Lung microvascular endothelial cell (primary cell): ENCODE data around the gene GAS6. TPM values are rescaled to one million over a fixed set of nuclear protein-coding genes. Genes with fewer than 3 reads are reported as not detected.

Source experiments
- DNase-seq, 2 donors: peaks; one replicate each; pipeline versions ENCODE4 v3.0.0 to v3.0.0-alpha.2; 2010; ENCODE audit warnings: low read depth in 2 of 2
- total RNA-seq: library from RNA; depleted of rRNA; stranded (reverse); fragments of >200 nt; gene quantifications from 2 replicates; pipeline ENCODE4 v1.2.1, GENCODE V29; 2014

Gene GAS6
- total RNA-seq, 1 donor from 2014 or later, result 130 TPM

DNA sequence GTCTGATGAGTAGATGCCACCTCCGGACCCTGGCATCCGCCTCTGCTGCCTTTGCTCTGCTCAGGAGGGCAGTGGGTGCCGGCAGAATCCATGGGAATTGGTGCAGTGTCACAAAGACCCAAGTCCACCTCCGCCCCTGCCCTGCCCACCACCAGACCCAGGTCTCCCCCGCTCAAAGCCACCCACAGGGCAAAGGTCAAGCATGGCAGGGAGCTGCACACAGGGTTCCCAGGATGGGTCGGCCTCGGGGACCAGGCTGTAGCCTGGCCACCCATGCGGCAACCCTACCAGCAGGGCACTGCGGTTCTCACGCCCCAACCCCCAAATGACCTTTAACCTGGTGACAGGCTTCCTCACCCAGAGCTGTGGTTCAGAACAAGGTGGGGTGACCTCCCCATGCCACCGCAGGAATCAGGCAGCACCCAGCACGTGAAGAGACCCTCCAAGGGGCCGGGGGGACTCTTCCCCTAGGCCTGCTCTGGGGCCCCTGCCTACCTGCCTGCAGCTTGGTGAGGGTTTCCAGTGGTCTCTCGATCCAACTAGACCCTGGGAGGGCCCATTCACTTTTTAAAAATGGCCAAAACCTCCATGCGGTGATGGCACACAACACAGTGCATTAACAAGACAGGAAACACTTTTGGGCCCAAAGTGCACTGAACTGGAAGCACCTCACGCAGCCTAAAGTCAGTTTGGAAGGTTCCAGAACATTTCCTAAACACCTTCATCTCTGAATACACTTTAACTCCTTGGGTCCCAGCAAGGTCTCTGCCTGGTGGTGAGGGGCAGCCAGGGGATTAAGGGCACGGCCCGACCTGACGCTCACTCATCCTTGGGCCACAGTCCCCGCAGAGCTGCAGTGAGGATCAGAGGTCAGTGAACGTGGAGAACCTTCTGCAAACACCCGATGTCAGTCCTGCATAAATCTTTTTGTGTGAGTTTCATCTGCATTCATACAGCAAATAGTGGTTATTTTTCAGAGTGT, 11.0 kb downstream of the GAS6 start:
- no peak for DNase-seq

DNA sequence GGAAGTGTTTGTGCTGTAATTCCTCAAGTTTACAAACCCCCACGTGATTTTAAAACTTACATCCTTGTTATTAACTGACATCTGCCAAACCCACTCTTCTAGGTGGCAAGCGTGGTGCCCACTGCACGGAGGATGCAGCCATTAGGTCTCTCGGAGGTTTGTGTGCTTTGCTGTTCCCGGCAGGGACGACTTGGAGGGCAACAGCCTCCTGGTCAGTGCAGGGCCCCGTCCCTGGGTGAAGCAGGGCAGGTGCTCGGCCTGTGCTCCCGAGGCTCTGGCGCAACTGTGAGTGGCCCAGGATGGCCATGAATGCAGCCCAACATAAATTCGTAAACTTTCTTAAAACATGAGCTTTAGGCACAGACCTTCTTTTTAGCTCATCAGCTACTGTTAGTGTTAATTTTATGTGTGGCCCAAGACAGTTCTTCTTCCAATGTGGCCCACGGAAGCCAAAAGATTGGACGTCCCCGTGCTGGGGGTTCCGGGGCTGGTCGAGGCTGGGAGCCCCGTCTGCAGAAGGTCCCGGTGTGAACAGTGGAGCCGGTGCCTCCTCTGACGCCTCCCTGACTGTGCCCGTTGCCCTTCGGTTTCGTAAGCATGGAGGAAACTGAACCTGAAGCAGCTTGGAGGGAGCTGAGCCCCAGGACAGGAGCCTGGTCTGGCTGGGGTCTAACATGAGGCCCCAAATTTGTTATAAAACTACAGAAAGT, 11.9 kb downstream of the GAS6 start:
- no peak for DNase-seq

DNA sequence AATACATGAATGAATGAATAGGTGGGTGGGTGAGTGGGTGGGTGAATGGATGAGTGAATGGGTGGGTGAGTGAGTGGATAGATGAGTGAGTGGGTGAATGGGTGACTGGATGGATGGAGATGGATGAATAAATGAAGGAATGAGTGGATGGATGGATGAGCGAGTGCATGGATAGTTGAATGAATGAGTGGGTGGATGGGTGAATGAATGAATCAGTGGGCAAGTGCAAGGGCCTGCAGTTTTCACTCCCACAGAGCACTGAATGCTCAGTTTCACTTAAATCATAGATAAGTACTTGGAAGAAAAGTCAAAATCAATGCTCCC, 12.4 kb downstream of the GAS6 start:
- no peak for DNase-seq

DNA sequence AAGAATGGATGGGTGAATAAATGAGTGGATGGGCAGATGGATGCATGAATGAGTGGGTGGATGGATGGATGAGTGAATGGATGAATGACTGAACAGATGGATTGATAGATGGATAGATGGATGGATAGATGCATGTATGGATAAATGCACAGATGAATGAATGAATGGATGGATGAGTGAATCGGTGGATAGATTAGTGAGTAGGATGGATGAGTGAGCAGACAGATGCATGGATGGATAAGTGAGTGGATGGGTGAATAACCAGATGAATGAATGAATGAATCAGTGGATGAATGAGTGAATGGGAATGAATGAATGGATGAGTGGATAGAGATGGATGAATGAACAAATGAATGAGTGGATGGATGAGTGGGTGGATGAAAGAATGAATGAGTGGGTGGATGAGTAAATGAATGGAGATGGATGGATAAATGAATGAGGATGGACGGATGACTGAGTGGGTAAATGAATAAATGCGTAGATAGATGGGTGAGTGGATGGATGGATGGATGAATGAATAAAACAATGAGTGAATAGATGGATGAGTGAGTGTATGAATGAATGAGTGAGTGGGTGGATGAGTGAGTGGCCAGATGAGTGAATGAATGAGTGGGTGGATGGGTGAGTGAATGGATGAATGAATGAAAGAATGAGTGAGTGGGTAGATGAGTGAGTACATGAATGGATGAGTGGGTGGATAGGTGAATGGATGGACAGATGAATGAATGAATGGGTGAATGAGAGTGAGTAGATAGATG, 13.0 kb downstream of the GAS6 start:
- DNase-seq, result no peak

DNA sequence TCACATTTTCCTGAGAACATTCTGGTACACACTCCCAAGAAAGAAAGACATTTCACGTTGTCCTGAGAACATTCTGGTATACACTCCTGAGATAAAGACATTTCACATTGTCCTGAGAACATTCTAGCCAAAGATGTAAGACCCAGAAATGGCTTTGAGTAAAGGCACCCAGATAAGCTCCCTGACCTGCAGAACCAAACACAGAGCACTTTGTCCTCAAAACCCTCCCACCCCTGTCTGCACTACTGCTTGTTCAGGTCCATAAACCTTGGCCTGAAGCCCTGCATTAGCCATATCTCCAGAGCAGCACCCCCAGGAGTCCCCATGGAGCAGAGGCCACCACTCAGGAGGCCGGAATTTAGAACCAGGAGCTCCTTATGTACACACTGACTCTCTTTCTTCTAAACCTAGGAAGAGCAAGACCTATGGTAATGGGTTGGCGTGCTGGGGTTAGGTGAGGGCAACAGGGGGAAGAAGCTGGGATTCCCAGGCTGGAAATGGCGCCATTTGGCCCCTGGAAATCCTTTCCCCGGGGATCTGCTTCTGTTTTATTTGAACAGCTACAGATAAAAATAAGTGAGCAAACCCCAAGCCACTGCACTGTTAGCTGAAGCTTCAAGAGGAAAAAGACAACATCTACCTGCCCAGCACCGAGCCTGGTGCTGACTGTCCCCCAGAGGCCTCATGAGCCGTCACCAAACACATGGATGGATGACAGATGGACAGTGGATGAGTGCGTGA, 13.7 kb downstream of the GAS6 start:
- no peak for DNase-seq

DNA sequence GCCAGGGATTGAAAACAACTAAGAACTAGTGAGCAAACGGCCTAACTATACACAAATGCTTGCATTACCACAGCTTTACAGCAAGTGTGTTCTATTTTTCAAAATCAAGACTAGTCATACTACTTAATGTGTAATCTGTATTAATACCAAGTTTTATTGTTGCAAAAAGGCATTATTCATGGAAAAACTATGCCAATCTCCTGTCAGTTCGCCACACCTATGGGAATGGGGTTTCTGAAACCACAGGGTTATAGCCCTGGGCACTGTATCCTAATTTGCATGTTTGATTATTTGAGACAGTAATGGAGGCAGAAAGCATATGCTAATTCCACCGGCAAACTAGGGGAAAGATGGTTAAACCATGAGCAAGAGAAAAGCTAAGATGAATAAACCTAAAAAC, 14.3 kb downstream of the GAS6 start:
- no peak for DNase-seq

DNA sequence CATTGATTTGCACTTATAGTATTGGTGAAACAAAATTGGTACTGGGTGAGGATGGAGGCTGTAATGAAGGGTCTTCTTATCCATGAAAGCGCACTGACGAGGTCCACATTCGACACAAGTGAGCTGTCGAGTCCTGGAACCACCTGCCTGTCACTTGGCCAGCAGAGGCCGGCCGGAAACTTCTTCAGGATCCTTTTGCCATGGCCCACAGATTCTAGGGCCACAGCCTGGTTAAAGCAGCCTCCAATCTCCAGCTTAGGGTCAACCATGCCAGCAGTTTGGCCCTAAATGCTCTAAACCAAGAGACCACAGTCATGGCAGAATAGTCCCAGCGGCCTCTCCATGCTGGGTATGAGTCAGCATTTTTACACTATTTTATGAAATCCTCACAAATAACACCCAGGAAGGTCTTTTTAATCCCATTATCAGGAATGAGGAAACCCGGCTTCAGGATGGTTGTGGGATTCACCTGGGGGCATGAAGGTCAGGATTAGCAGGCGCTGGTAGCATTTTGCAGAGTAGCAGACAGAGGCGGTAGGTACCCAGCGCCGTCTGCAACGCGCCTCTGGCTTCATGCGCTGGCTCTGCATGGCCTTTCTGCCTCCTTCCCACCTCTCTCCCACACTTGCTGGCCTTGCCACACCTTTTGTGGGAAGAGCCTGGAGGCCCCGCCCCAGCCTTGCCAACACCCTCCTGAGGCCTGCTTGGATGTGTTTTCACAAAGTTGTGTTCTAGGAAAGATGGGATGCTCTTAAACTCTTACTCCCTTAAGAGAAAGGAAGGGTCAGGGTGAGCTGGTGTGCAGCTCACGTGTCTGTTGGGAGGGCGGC, 15.2 kb downstream of the GAS6 start:
- no peak for DNase-seq

DNA sequence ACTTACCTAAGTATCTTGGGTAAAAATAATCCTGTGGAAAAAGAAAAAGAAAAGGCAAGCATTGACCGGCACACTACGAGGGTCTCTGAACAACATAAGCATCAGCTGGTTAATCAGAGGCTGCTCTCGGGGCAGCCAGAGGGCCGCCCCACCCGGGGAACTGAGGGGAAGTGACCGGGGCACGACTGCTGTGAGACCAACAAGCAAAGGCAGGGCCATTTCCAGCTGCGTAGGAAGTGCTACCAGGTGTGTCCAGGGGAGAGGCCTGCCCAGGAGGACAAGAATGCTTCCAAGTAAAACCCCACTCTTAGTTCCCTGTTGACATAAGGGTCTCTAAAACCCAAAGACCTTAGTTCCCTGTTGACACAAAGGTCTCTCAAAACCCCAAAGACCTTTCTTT, 15.9 kb downstream of the GAS6 start:
- no peak for DNase-seq

DNA sequence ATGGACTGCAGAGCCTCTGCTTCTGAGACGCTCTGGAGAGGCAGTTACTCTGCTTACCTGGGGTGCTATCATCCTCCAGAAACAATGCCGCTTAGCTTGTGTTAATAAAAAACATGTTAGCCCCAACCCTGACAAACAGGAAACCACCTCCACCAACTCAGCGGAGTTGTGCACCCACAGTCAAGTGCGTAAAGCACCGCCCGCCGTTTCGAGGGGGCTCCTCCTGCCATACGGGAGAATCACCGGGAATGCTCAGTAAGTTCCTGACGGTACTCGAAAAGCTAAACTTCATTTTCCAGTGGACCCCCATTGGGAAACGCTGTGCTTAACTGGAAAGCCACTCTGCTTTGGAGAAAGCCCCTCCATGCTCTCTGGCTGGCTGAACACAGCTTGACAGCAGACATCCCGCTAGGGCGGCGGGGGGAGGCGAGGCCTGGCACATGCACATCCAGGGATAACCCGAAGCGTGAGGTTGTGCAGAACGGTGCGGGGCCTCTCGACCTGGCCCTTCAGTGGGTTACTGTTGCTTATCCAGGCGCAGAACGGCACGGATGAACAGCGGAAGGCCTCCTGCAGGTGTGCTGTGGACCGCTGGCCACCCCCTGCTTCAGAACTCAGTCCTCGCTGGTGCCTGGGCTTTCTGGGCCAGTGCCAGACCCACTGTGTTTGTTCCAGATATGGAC, 17.1 kb downstream of the GAS6 start:
- DNase-seq, result no peak

DNA sequence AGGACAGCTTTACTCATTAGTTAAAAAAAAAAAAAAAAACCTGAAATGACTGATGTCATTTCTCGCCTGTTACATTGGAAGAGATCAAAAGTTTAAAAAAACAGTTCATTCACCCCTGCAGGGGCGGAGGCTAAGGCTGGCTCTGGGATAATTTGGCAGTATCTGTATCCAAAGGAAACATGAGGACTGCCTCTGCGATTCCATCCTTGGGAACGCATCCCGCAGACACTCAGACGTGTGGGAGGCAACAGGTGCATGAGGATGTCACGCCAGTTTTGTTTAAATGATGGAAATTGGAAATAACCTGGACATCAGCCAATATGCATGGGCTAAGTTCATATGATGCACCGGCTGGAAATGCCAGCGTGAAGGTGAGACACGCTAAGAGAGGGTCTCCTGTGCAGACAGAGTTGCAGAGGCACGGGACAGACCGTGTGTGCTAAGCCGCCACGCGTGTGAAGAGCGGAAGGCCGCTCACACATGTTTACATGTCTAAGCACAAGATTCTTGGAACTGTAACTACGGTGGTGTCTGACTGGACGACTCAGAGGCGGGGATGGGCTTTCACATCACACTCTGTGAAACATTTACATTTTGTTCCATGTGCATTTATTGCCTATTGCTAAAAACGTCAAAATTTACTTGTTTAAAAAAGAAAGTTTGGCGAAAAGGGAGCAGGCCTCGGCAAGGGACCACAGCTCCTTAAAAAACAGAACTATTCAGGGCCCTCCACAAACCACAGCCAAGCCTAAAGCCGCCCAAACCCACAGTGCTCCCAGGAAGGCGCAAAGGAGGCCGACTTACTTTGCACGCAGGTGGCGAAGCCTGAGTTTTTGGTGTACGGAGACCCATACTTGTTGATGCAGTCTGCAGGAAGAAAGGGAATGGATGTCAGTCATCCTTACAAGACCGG, 17.9 kb downstream of the GAS6 start:
- DNase-seq, result peak in 1 of 2 donors; percentile 59

DNA sequence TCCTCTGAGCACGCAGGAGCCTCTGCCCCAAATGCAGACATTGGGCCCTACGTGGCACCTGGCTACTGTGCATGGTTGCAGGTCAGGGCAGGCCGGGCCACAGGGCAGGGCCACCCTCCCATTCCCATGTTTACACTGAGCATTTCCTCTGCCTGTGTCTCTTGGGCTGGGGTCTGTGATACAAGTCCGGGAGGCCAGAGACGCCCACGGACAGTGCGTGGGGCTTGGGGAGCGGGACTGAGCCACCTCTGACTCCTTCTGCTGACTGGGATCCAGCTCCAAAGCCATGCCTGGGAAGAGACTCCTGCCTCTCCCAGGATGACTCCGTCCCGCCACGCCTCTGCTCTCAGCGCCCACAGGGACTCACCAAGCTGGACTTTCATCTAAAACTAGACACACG, 18.8 kb downstream of the GAS6 start:
- no peak for DNase-seq

DNA sequence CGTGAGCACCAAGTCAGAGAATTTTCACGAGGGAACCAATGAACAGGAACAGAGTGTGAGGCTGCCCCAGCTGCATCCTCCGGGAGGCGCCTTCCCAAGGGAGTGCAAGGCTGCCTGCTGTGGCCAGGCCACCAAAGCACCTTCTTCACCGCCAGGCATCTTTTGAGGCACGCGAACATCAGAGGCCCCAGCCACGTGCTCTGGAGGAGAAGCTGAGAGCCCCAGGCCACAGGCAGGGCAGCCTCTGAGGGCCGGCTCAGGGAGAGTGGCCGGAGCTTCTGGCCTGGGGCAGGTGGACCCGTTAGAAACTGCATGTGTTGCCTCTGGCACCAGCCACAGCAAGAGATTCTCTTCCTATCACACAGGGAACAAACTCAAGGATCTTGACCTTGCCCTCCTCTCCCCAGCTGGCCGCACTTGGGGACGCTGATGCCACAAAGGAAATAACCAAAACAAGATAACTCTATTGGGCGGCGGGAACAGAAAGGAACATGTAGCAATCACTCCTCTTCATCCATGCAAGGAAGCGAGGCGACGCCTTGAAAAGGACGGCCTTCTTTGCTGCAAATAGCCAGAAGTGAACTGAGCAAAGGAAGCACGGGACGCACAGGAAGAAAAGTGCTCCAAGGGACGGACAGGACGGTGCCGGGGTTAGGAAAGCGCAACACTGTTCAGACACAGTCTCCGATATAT, 19.9 kb downstream of the GAS6 start:
- DNase-seq, result no peak

DNA sequence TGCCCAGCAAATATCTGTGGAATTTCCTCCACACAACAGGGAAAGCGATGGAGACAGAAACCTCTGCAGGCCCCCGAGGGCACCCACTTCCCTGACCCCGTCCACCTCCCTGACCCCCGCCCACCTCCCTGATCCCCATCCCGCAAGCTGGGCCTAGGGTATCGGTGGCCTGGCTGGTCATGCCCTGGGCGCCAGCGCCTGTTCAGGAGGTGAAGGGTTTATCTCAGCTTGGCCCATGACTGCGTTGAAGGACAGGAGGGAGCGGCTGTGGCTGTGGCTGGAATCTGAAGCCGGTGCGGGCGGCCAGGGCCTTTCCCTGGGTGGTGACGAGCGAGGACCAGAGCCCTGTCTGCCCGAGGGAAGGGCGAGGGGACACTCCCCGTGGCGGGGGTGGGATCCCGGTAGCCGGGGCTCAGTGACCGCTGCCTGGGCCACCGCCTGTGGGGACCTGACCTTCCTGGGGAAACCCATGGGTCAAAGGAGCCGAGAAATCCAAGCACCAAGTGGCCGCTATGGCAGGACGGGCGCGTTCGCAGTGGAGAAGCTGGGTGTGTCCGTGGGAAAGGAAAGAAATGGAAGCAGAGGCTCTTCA, 20.7 kb downstream of the GAS6 start:
- no peak for DNase-seq

DNA sequence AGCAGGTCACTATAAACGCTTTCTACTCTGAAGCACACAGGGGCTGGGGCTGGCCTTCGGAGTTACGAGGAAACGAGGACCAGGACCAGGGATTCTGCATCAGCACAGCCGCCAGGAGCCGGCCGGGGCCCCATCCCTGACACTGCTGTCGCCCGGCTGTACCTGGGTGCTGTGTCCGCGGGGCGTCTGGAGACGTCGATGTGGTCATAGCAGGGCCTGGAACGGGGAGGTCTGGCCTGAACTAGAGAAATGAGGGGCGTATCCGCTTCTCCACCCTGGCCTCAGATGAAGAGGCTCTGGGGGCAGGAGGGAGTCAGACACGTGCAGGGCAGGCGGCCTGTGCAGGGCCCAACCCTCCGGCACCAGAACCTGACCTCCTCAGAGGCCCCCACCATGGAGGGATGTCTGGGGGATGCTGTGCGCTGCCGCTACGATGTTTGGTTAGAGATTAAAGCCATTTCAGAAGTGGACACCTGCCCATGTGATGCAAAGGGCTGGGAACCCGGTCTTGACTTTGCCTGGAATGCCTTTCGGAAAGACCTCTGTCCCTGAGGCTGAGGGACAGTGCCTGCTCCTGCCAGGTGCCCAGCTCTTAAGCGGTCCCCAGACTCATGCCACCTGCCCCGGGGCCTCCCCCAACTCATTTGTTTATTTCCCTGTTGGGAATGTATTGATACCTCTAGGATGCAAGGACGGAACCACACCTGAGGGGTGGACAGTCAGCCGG, 21.4 kb downstream of the GAS6 start:
- DNase-seq, result no peak

DNA sequence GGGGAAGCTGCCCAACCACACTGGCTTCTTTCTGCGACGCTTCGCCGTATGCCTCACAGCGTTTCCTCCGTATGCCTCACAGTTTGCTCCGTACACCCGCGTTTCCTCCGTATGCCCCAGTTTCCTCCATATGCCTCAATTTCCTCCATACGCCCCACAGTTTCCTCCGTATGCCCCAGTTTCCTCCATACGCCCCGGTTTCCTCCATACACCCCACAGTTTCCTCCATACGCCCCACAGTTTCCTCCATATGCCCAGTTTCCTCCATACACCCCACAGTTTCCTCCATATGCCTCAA, 22.6 kb downstream of the GAS6 start:
- no peak for DNase-seq

DNA sequence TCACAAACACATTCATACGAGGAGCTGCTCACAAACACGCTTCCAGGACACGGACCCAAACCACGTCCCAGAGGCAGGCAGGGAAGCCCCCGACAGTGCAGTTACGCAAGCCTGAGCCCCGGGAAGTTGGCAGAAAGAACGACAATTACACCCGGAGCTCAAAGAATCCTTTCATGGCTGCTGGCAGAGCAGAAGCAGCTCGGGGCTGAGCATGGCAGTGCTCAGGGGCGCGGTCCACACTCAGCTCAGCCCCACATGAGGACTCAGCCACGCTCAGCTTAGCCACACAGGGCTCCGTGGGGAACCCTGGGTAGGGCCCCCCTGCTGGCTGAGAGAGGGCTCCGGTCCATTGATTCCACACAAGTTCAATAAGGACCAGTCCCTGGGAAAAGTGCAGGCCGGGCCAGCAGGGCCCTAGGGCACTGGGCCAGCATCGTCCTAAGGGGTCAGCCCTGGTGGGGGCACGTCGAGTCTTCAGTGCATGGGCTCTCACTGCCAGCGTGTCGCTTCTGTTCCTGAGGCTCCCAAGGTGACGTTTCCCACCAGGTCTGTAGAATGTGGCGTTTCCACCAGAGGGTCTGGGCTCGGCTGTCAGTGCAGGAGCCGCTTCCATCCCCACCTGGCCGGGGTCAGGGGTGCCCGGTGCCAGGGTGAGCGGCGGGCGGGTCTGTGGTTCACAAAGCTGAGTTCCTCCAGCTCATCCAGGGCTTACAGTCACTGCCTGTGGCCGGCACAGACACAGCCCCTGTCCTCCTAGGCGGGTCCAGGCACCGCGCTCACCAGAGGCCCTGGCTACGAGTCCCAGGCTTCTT, 23.1 kb downstream of the GAS6 start:
- no peak for DNase-seq
